Measurements from ENCODE around the gene IL4. TPM values are rescaled to one million over a fixed set of nuclear protein-coding genes. Genes with fewer than 3 reads are reported as not detected.

IL4 gene
- total and polyA plus RNA-seq, 4 donors: 0.43 TPM; not detected in 3

DNA sequence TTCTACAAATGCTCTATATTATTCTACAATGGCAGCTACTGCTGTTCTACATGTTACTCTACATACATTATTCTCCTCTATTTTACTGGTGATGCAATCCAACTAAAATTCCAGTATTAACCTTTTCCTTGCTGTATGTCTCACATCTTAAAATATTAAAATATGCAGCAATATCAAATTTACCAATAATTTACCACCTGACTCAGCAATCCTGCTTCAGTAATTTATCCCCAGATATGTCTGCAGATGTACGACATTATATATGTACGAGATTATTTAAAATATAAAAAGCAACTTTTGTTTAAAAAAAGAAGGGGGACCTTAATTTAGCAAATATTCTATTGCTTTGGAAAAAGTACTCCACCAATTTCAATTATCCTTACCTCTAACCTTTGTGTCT is 52.0 kb downstream of the IL4 start:
- no peaks in the 10 kb centered on the region for H3K4me1 ChIP-seq (ENCODE audit: control insufficient read depth, insufficient read depth, low read length)
- no peak overlapping the region for H3K4me3 ChIP-seq (ENCODE audit: low read depth, low read length)
- no peaks in the 10 kb centered on the region for H3K27me3 ChIP-seq (ENCODE audit: control insufficient read depth, insufficient read depth, low read length)
- DNase-seq (ENCODE audit: low read depth in 4 of 6, low spot score in 6 of 6): no peak
- H3K27ac ChIP-seq (ENCODE audit: low read depth, low read length): no peak overlapping the region
- peaks cover 1% of the 10 kb centered on the region for H3K9me3 ChIP-seq (ENCODE audit: control insufficient read depth, insufficient read depth, low read length)
- peaks cover 8% of the 10 kb centered on the region for H3K36me3 ChIP-seq (ENCODE audit: control insufficient read depth, insufficient read depth, low read length)
- WGBS (ENCODE audit: insufficient coverage): no CpG with 5 or more reads among the region's 2 CpGs

DNA sequence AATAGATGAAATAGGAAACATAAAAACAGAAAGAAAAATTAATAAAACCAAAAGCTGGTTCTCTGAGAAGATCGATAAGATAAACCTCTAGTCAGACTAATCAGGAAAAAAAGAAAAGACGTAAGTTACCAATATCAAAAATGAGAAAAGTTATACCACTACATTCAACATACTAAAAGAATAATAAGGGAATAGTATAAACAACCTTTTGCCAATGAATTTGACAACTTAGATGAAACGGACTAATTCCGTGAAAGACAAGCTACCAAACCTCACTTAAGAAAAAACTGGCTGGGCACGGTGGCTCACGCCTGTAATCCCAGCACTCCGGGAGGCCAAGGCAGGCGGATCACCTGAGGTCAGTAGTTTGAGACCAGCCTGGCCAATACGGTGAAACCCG is 56.1 kb downstream of the IL4 start:
- Histone ChIP-seq H3K36me3 (ENCODE audit: control insufficient read depth, insufficient read depth, low read length) (peaks cover 12% of the 10 kb centered on the region), H3K27me3 (ENCODE audit: control insufficient read depth, insufficient read depth, low read length) (no peaks in the 10 kb centered on the region), H3K4me1 (ENCODE audit: control insufficient read depth, insufficient read depth, low read length) (peaks cover under 1% of the 10 kb centered on the region), H3K9me3 (ENCODE audit: control insufficient read depth, insufficient read depth, low read length) (no peaks in the 10 kb centered on the region), H3K4me3 (ENCODE audit: low read depth, low read length) (no peak overlapping the region), H3K27ac (ENCODE audit: low read depth, low read length) (no peak overlapping the region)
- no peak for DNase-seq (ENCODE audit: low read depth in 4 of 6, low spot score in 6 of 6)
- 92% methylated on average over 8 of the region's 10 CpGs for WGBS (ENCODE audit: insufficient coverage)

Other genes starting within 250 kb of the IL4 start
- 1 to 10 TPM; 7.8 to 8.5 TPM for gene IRF1, start 183.2 kb upstream of the IL4 start, total RNA-seq
- gene IRF1, start 183.2 kb upstream of the IL4 start, polyA plus RNA-seq (ENCODE audit: insufficient read length in 2 of 2): 1 to 10 TPM; 5.8 to 6.9 TPM
- gene IL5, start 130.5 kb upstream of the IL4 start, total RNA-seq: under 1 TPM in 1 of 2 donors, not detected in 1; 0.50 TPM
- under 1 TPM in 1 of 2 donors, not detected in 1; 0.86 TPM for gene IL5, start 130.5 kb upstream of the IL4 start, polyA plus RNA-seq (ENCODE audit: insufficient read length in 2 of 2)
- gene RAD50, start 117.0 kb upstream of the IL4 start, total RNA-seq: 10 to 100 TPM; 27.7 to 40.5 TPM
- gene RAD50, start 117.0 kb upstream of the IL4 start, polyA plus RNA-seq (ENCODE audit: insufficient read length in 2 of 2): 10 to 100 TPM; 22.0 to 31.9 TPM
- not detected for gene IL13, start 15.8 kb upstream of the IL4 start, total RNA-seq
- under 1 TPM in 1 of 2 donors, not detected in 1; 0.18 TPM for gene IL13, start 15.8 kb upstream of the IL4 start, polyA plus RNA-seq (ENCODE audit: insufficient read length in 2 of 2)
- 10 to 100 TPM; 42.3 to 97.6 TPM for gene KIF3A, start 63.6 kb downstream of the IL4 start, total RNA-seq
- gene KIF3A, start 63.6 kb downstream of the IL4 start, polyA plus RNA-seq (ENCODE audit: insufficient read length in 2 of 2): 10 to 100 TPM; 84.6 to 88.6 TPM
- 1 to 10 TPM in 1 of 2 donors, under 1 TPM in 1; 0.69 to 1.3 TPM for gene CCNI2, start 73.4 kb downstream of the IL4 start, total RNA-seq
- 10 to 100 TPM; 18.5 to 24.0 TPM for gene CCNI2, start 73.4 kb downstream of the IL4 start, polyA plus RNA-seq (ENCODE audit: insufficient read length in 2 of 2)
- 10 to 100 TPM; 67.9 to 83.2 TPM for gene SEPTIN8, start 103.2 kb downstream of the IL4 start, total RNA-seq
- gene SEPTIN8, start 103.2 kb downstream of the IL4 start, polyA plus RNA-seq (ENCODE audit: insufficient read length in 2 of 2): 100 to 1,000 TPM; 131 to 149 TPM
- 1 to 10 TPM; 1.2 to 4.1 TPM for gene SOWAHA, start 139.3 kb downstream of the IL4 start, total RNA-seq
- gene SOWAHA, start 139.3 kb downstream of the IL4 start, polyA plus RNA-seq (ENCODE audit: insufficient read length in 2 of 2): 1 to 10 TPM; 4.8 to 5.8 TPM
- 1 to 10 TPM; 4.5 to 6.3 TPM for gene SHROOM1, start 156.7 kb downstream of the IL4 start, total RNA-seq
- 10 to 100 TPM; 11.6 to 17.6 TPM for gene SHROOM1, start 156.7 kb downstream of the IL4 start, polyA plus RNA-seq (ENCODE audit: insufficient read length in 2 of 2)
- under 1 TPM; 0.69 to 0.83 TPM for gene GDF9, start 192.5 kb downstream of the IL4 start, total RNA-seq
- 1 to 10 TPM; 1.2 to 2.0 TPM for gene GDF9, start 192.5 kb downstream of the IL4 start, polyA plus RNA-seq (ENCODE audit: insufficient read length in 2 of 2)
- 100 to 1,000 TPM; 104 to 407 TPM for gene UQCRQ, start 192.7 kb downstream of the IL4 start, total RNA-seq
- gene UQCRQ, start 192.7 kb downstream of the IL4 start, polyA plus RNA-seq (ENCODE audit: insufficient read length in 2 of 2): 100 to 1,000 TPM; 248 to 271 TPM
- gene LEAP2, start 199.7 kb downstream of the IL4 start, total RNA-seq: 1 to 10 TPM in 1 of 2 donors, under 1 TPM in 1; 0.79 to 1.8 TPM
- 1 to 10 TPM; 3.2 to 3.5 TPM for gene LEAP2, start 199.7 kb downstream of the IL4 start, polyA plus RNA-seq (ENCODE audit: insufficient read length in 2 of 2)